Measurements from ENCODE around the gene NUP210L.

NUP210L gene

GRCh38 chr1:153977250-153978240 is 177.3 kb downstream of the NUP210L start, which contains the start of gene JTB:
TSS of gene JTB (minus strand) at chr1:153977674. CDS start at chr1:153977252, 422 bp downstream.
- Mint-ChIP-seq H3K4me3 (peak within 1 kb of the TSS; percentile 97), H3K4me1 (peaks cover 44% of the 10 kb centered on the region), H3K27me3 (no peaks in the 10 kb centered on the region), H3K27ac (peak within 1 kb of the TSS; percentile 92 to 95), H3K9me3 (no peaks in the 10 kb centered on the region)
- ATAC-seq: peak; percentile 94
- peak; percentile 69 to 80 for DNase-seq

DNA sequence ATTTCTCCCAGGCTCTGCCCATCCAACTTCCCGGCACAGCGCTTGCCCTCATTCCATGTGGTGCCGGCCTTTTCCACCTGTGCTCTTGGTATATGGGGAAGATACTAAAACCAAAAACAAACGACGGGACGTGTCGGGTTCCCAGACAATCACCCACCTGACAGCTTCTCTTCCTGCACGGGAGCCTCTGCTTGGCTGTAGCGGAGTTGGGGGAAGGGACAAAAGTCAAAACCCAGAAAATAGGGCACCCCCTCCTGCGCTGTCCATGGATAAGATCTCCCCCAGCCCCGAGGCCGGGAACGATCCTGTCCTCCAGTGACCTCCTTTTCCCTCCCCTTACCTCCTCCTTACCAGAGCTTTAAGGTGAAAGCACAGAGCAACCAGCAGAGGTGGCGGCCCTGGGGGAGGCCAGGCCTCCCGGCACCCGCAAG is 178.0 kb downstream of the NUP210L start:
- Mint-ChIP-seq H3K27ac (peak overlapping the region; percentile 92 to 95), H3K9me3 (no peaks in the 10 kb centered on the region), H3K4me3 (peak overlapping the region; percentile 97), H3K4me1 (peaks cover 51% of the 10 kb centered on the region), H3K27me3 (no peaks in the 10 kb centered on the region)
- ATAC-seq: no peak
- DNase-seq: no peak

GRCh38 chr1:153973525-153973924 is 181.3 kb downstream of the NUP210L start:
- H3K9me3 Mint-ChIP-seq: no peaks in the 10 kb centered on the region
- peaks cover 58% of the 10 kb centered on the region for H3K4me1 Mint-ChIP-seq
- no peak overlapping the region for H3K4me3 Mint-ChIP-seq
- no peaks in the 10 kb centered on the region for H3K27me3 Mint-ChIP-seq
- ATAC-seq (no peak), DNase-seq (no peak)
- H3K27ac Mint-ChIP-seq: no peak overlapping the region

DNA sequence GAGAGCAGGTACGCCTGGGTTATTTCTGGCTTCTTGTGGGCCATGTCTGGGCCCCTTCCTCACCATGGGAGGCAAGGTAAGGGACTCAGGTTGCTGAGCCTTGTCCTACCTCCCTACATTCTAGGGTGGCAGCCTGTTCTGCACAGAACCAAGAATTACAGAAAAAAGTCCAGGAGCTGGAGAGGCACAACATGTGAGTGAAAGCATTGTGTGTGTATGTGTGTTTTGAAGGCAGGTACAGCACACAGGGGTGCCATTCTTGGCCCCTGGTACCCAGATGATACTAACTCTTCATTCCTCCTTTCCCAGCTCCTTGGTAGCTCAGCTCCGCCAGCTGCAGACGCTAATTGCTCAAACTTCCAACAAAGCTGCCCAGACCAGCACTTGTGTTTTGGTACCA is 181.8 kb downstream of the NUP210L start:
- ATAC-seq (no peak), DNase-seq (no peak)
- Mint-ChIP-seq H3K4me1 (peaks cover 58% of the 10 kb centered on the region), H3K27me3 (no peaks in the 10 kb centered on the region), H3K4me3 (no peak overlapping the region), H3K27ac (no peak overlapping the region), H3K9me3 (no peaks in the 10 kb centered on the region)

DNA sequence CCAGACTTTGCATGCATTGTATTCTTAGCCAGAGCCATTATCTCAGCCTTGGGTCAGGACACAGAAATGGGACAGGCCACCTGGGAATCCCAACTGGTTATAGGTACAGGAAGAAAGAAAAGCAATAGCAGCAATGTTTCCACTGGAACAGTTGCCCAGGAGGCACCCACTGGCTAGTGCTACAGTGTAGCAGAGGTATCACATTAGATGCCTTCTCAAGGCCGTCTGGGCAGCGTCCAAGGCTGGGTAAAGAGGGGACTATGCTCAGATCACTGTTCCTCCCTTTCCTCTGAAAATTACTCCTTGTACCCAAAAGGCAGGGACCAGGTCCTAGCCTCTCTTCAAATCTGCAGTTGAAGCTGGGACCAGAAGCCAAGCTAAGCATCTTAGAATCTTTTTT is 184.5 kb downstream of the NUP210L start:
- Mint-ChIP-seq H3K27ac (no peak overlapping the region), H3K4me3 (no peak overlapping the region)

GRCh38 chr1:153968972-153969371 is 185.9 kb downstream of the NUP210L start:
- Mint-ChIP-seq H3K27ac (peak overlapping the region in 1 of 2 donors; percentile 22), H3K4me1 (peaks cover 56% of the 10 kb centered on the region), H3K4me3 (peak overlapping the region; percentile 97 to 98), H3K9me3 (no peaks in the 10 kb centered on the region), H3K27me3 (no peaks in the 10 kb centered on the region)
- DNase-seq: no peak
- no peak for ATAC-seq

More for the DNA sequence above, 184.5 kb downstream of the NUP210L start:
- no peak for DNase-seq
- H3K27me3 Mint-ChIP-seq: no peaks in the 10 kb centered on the region
- H3K4me1 Mint-ChIP-seq: peaks cover 57% of the 10 kb centered on the region
- no peaks in the 10 kb centered on the region for H3K9me3 Mint-ChIP-seq
- no peak for ATAC-seq

GRCh38 chr1:153968408-153968807 is 186.5 kb downstream of the NUP210L start:
- Mint-ChIP-seq H3K27me3 (no peaks in the 10 kb centered on the region), H3K4me1 (peaks cover 58% of the 10 kb centered on the region), H3K9me3 (no peaks in the 10 kb centered on the region), H3K4me3 (peak overlapping the region; percentile 97 to 98), H3K27ac (peak overlapping the region; percentile 85 to 98)
- DNase-seq (no peak), ATAC-seq (no peak)

GRCh38 chr1:153968000-153968363 is 186.9 kb downstream of the NUP210L start:
- DNase-seq (no peak), ATAC-seq (no peak)
- Mint-ChIP-seq H3K9me3 (no peaks in the 10 kb centered on the region), H3K27ac (peak overlapping the region; percentile 85 to 98), H3K4me3 (peak overlapping the region; percentile 97 to 98), H3K4me1 (peaks cover 58% of the 10 kb centered on the region), H3K27me3 (no peaks in the 10 kb centered on the region)

DNA sequence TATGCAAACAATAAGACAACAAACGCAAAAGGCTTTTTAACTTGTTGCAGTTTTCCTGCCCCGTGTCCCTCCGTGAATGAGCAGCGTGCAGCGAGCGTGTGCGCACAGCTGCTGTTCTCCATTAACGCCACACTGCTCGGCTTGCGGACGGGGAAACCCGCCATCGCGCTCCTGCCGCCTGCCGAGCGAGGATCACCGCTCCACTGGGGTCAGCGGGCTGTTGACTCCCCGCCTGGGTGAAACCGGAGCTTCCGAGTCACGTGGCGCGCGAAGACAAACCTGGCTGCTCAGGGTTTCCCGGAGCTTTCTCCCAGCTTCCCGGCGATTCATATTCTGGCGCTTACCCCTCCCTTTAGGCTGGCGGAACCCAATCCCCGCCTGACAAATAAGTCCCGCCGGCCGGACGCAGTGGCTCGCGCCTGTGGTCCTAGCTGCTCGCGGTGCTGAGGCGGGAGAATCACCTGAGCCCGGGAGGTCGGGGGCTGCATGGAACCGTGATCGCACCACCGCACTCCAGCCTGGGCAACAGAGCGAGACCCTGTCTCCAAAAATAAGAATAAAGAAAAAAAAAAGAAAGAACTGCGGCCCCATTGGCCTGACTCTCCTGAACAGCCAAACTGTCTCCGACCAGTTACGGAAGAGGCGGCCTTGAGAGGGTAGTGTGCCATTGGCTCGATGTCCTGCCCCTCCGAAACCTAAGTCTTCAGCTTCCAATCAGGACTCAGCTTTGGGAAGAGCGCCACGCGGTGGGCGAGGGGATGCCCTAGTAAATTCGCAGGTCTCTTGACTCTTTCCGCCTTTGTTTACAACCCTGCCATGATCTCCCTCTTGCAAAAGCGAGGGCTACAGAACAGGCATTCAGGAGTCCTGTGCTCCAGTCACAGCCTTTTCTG is 187.5 kb downstream of the NUP210L start, which contains the start of gene CREB3L4:
Gene CREB3L4, plus strand, starts transcription at position 796 of the 893 bp plus-strand sequence. CDS start 624 bp downstream, outside the sequence.
- Mint-ChIP-seq H3K4me3 (peak within 1 kb of the TSS; percentile 97 to 98), H3K9me3 (no peaks in the 10 kb centered on the region)

GRCh38 chr1:153963850-153964331 is 191.0 kb downstream of the NUP210L start:
- Mint-ChIP-seq H3K27me3 (no peaks in the 10 kb centered on the region), H3K27ac (peak overlapping the region; percentile 54 to 77), H3K4me3 (peak overlapping the region; percentile 81 to 88), H3K4me1 (peaks cover 71% of the 10 kb centered on the region), H3K9me3 (no peaks in the 10 kb centered on the region)
- ATAC-seq (no peak), DNase-seq (no peak)

More for the DNA sequence above, 187.5 kb downstream of the NUP210L start, which contains the start of gene CREB3L4:
- peaks cover 57% of the 10 kb centered on the region for H3K4me1 Mint-ChIP-seq
- peak within 1 kb of the TSS; percentile 98 for H3K27ac Mint-ChIP-seq
- peak; percentile 91 for ATAC-seq
- DNase-seq: peak; percentile 76 to 90
- no peaks in the 10 kb centered on the region for H3K27me3 Mint-ChIP-seq

DNA sequence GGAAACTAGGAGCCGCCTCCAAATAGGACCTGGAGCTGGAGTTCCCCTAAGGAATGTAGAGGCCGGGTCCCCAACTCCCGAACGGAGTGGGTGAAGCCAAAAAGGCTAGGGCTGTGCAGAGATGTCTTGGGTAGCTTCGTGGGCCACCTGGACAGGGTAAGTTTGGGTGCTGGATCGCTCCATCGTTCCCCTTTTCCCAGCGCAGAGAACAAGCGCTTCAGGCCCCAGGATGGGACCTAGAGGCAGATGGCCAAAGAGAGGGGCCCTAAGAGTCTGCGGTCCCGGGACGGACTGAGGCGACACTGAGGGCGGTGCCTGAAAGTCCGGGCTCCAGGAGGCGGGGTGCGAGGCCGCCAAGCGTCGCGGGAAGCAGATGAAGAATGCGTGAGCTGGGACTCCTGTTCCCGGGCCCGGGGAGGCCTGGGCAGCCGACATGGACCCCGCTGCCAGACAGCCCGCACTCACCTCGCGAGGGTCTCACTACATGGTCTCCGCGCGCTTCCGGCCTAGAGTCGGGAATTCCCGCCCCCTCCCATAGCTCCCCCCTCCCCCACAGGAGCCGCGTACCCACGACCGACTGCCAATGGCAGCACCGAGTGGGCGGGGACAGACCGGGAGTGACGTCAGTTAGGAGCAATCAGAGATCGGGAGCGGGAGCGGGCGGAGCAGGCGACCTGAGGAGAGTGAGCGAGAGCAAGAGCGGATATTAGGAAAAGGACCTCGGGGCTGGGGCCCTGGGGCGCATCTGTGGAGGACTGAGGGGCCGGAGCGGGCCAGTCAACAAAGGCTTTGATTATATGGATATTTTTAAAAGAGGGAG is 191.6 kb downstream of the NUP210L start, which contains the start of gene SLC39A1:
Gene SLC39A1, minus strand, starts transcription at position 508 of the 820 bp plus-strand sequence. CDS start 822 bp downstream, outside the sequence.
- ATAC-seq (peak; percentile 53), DNase-seq (peak; percentile 87 to 92)
- H3K4me3 Mint-ChIP-seq: peak within 1 kb of the TSS; percentile 81 to 88
- H3K27me3 Mint-ChIP-seq: no peaks in the 10 kb centered on the region
- H3K27ac Mint-ChIP-seq: peak within 1 kb of the TSS; percentile 64 to 77
- H3K4me1 Mint-ChIP-seq: peaks cover 71% of the 10 kb centered on the region
- no peaks in the 10 kb centered on the region for H3K9me3 Mint-ChIP-seq

- H3K4me3 Mint-ChIP-seq: peak overlapping the region; percentile 81 to 88
- ATAC-seq: no peak
- no peak for DNase-seq
- H3K9me3 Mint-ChIP-seq: no peaks in the 10 kb centered on the region
- H3K4me1 Mint-ChIP-seq: peaks cover 64% of the 10 kb centered on the region
- H3K27me3 Mint-ChIP-seq: no peaks in the 10 kb centered on the region
- peak overlapping the region; percentile 64 to 77 for H3K27ac Mint-ChIP-seq
Observed at GRCh38 chr1:153962088-153963029, 192.5 kb downstream of the NUP210L start.

DNA sequence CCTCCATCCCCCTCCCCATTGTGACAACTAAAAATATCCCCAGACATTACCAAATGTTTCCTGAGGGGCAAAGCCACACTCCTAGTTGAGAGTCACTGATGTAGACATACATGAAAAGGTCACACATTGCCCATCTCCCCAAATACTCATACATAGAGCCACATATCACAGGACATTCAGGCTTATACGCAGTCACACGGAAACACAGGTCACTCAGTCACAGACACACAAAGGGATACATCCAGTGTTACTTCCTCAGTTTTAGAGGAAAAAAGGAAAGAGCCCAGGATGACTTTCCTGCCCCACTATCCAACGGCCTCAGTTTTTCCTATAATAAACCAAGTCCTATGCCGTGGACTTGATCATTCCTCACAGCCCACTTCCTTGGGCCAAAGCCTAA is 193.5 kb downstream of the NUP210L start:
- peak overlapping the region; percentile 81 to 88 for H3K4me3 Mint-ChIP-seq
- peaks cover 71% of the 10 kb centered on the region for H3K4me1 Mint-ChIP-seq
- ATAC-seq: no peak
- H3K27me3 Mint-ChIP-seq: no peaks in the 10 kb centered on the region
- H3K9me3 Mint-ChIP-seq: no peaks in the 10 kb centered on the region
- no peak for DNase-seq
- peak overlapping the region in 1 of 2 donors; percentile 49 for H3K27ac Mint-ChIP-seq
